ENCODE measurements around the gene OTUB2.

DNA sequence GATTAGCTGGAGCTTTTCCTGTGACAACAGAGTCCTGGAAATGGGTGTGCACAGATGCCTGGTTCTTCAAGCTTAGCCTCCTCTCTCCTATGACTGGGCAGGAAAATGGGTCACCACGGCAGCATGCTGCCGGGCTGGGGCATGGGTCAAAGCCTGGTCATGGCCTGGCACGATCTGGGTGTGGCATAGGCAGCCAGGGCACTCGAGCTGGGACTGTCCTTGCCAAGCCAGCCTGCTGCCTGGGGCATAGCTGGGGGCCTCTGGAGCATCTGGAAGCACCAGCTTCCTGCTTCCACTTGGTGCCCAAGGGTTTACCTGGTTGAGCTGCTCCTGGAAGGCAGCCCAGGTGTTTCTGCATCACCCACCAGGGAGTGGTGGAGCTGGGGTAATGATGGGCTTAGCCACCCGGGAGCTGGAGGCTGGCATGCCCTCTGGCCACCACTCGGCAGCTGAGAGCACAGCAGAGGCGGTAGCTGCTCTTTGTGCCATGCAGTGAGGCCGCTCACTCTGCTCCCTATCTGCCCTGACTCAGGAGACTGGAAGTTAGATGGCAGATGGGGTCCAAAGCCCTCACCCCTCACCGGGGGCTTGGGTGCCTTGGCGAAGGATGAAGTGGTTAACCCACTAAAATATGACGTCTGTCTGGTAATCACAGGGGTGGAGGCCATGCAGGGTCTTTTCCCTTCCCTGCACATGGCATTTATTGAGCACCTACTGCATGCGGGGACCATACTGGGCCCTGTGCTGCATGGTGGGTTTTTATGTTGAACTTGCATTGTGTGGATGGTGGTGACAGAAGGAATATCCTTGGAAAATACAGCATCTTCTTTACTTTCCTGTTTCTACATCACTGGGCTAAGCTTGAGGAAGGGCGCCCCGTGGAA, 1.7 kb downstream of the OTUB2 start:
- TF ChIP-seq, protein P1, sequence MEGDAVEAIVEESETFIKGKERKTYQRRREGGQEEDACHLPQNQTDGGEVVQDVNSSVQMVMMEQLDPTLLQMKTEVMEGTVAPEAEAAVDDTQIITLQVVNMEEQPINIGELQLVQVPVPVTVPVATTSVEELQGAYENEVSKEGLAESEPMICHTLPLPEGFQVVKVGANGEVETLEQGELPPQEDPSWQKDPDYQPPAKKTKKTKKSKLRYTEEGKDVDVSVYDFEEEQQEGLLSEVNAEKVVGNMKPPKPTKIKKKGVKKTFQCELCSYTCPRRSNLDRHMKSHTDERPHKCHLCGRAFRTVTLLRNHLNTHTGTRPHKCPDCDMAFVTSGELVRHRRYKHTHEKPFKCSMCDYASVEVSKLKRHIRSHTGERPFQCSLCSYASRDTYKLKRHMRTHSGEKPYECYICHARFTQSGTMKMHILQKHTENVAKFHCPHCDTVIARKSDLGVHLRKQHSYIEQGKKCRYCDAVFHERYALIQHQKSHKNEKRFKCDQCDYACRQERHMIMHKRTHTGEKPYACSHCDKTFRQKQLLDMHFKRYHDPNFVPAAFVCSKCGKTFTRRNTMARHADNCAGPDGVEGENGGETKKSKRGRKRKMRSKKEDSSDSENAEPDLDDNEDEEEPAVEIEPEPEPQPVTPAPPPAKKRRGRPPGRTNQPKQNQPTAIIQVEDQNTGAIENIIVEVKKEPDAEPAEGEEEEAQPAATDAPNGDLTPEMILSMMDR (IDR thresholded peaks at IDR 0.05) = no peak
- TF ChIP-seq POLR2A (IDR thresholded peaks at IDR 0.05) (no peak), POLR2AphosphoS5 (IDR thresholded peaks at IDR 0.05) (no peak), EP300 (IDR thresholded peaks at IDR 0.05) (no peak)
